Muscle of leg (tissue), 11 donors: Measurements from ENCODE around the gene NPTN. TPM values are rescaled to one million over a fixed set of nuclear protein-coding genes. Genes with fewer than 3 reads are reported as not detected.

ENCODE experiments used
- DNase-seq: peaks from one replicate; pipeline ENCODE4 v3.0.0; 2013
- H3K27ac ChIP-seq: one replicate; pipeline ENCODE4 v1.5.1; 2013; ENCODE audit warnings: mild to moderate bottlenecking, low read length, control low read depth
- H3K27me3 ChIP-seq: one replicate; pipeline ENCODE4 v1.6.1; 2013; ENCODE audit warnings: low read length; ENCODE audit not compliant: control insufficient read depth, insufficient read depth
- H3K36me3 ChIP-seq: one replicate; pipeline ENCODE4 v1.6.1; 2013; ENCODE audit warnings: low read length; ENCODE audit not compliant: control insufficient read depth, insufficient read depth
- H3K4me1 ChIP-seq: one replicate; pipeline ENCODE4 v1.6.1; 2013; ENCODE audit warnings: low read length; ENCODE audit not compliant: control insufficient read depth, insufficient read depth
- H3K4me3 ChIP-seq: one replicate; pipeline ENCODE4 v1.5.1; 2013; ENCODE audit warnings: low read length, control low read depth
- H3K9me3 ChIP-seq: replicated peaks from 2 replicates; pipeline ENCODE4 v1.6.1; 2013; ENCODE audit warnings: low read depth, low read length; ENCODE audit not compliant: control insufficient read depth
- WGBS: methylation state at CpG from one replicate; pipeline ENCODE4 v1.1.5; 2013; ENCODE audit warnings: missing lambda C conversion rate; ENCODE audit not compliant: insufficient coverage; 5-methylcytosine and 5-hydroxymethylcytosine counted together
- polyA plus RNA-seq, 8 donors: library from polyadenylated mRNA; unstranded; fragments of 120-200 nt; gene quantifications; one replicate each; pipeline versions ENCODE4 v1.2.1 to v1.2.3, GENCODE V29; 2013; ENCODE audit warnings: inconsistent platforms in 1 of 8, low replicate concordance in 1 of 8; ENCODE audit not compliant: insufficient read length in 8 of 8, insufficient read depth in 1 of 8
- total RNA-seq: library from RNA; stranded (reverse); fragments of 120-200 nt; gene quantifications from one replicate; pipeline ENCODE4 v1.2.4, GENCODE V29; 2013

Gene NPTN
- total and polyA plus RNA-seq, 9 donors: 64.8 to 96.4 (median 82.7) TPM

- Histone ChIP-seq H3K4me1 (peaks cover 24% of the 10 kb centered on the region), H3K4me3 (no peak overlapping the region), H3K27ac (no peak overlapping the region), H3K27me3 (no peaks in the 10 kb centered on the region), H3K36me3 (no peaks in the 10 kb centered on the region), H3K9me3 (no peaks in the 10 kb centered on the region)
- DNase-seq: no peak
- no CpG with 5 or more reads among the region's 1 CpG for WGBS
These were observed 28.7 kb downstream of the NPTN start for GRCh38 chr15:73604477-73604876.

- Histone ChIP-seq H3K36me3 (no peaks in the 10 kb centered on the region), H3K4me1 (peaks cover 35% of the 10 kb centered on the region), H3K9me3 (no peaks in the 10 kb centered on the region), H3K4me3 (no peak overlapping the region), H3K27me3 (no peaks in the 10 kb centered on the region), H3K27ac (peak overlapping the region; percentile 90)
- DNase-seq: no peak
- no CpG with 5 or more reads among the region's 2 CpGs for WGBS
These were observed 30.2 kb downstream of the NPTN start for GRCh38 chr15:73602992-73603391.

- WGBS: 0% methylated on average over 1 of the region's 1 CpG
- Histone ChIP-seq H3K27me3 (no peaks in the 10 kb centered on the region), H3K4me1 (peaks cover 36% of the 10 kb centered on the region), H3K36me3 (no peaks in the 10 kb centered on the region), H3K27ac (peak overlapping the region; percentile 90), H3K9me3 (no peaks in the 10 kb centered on the region), H3K4me3 (no peak overlapping the region)
- DNase-seq: no peak
These were observed 30.7 kb downstream of the NPTN start for GRCh38 chr15:73602446-73602843.

GRCh38 chr15:73601451-73602445 is 31.4 kb downstream of the NPTN start:
- peak; percentile 90 for DNase-seq
- Histone ChIP-seq H3K36me3 (no peaks in the 10 kb centered on the region), H3K4me3 (no peak overlapping the region), H3K27me3 (no peaks in the 10 kb centered on the region), H3K4me1 (peaks cover 39% of the 10 kb centered on the region), H3K27ac (peak overlapping the region; percentile 90), H3K9me3 (no peaks in the 10 kb centered on the region)
- WGBS: 16% methylated on average over 5 of the region's 7 CpGs

GRCh38 chr15:73600413-73601335 is 32.5 kb downstream of the NPTN start:
- Histone ChIP-seq H3K27ac (peak overlapping the region; percentile 90), H3K4me1 (peaks cover 45% of the 10 kb centered on the region), H3K9me3 (no peaks in the 10 kb centered on the region), H3K27me3 (no peaks in the 10 kb centered on the region), H3K36me3 (no peaks in the 10 kb centered on the region), H3K4me3 (no peak overlapping the region)
- no peak for DNase-seq
- no CpG with 5 or more reads among the region's 5 CpGs for WGBS

GRCh38 chr15:73599934-73600333 is 33.3 kb downstream of the NPTN start:
- no peaks in the 10 kb centered on the region for H3K27me3 ChIP-seq
- H3K4me3 ChIP-seq: no peak overlapping the region
- WGBS: no CpG with 5 or more reads among the region's 1 CpG
- H3K27ac ChIP-seq: no peak overlapping the region
- no peaks in the 10 kb centered on the region for H3K36me3 ChIP-seq
- H3K9me3 ChIP-seq: no peaks in the 10 kb centered on the region
- no peak for DNase-seq
- H3K4me1 ChIP-seq: peaks cover 47% of the 10 kb centered on the region

- no peaks in the 10 kb centered on the region for H3K36me3 ChIP-seq
- no CpG with 5 or more reads among the region's 3 CpGs for WGBS
- no peaks in the 10 kb centered on the region for H3K9me3 ChIP-seq
- peak; percentile 35 for DNase-seq
- no peaks in the 10 kb centered on the region for H3K27me3 ChIP-seq
- H3K27ac ChIP-seq: no peak overlapping the region
- H3K4me3 ChIP-seq: no peak overlapping the region
- peaks cover 47% of the 10 kb centered on the region for H3K4me1 ChIP-seq
These were observed 34.5 kb downstream of the NPTN start for GRCh38 chr15:73598530-73599160.

- H3K4me1 ChIP-seq: peaks cover 41% of the 10 kb centered on the region
These were observed 36.1 kb downstream of the NPTN start for GRCh38 chr15:73597036-73597638.

GRCh38 chr15:73596174-73596573 is 37.0 kb downstream of the NPTN start:
- Histone ChIP-seq H3K9me3 (no peaks in the 10 kb centered on the region), H3K27ac (no peak overlapping the region)
- WGBS: no CpG with 5 or more reads among the region's 1 CpG

More at GRCh38 chr15:73597036-73597638, 36.1 kb downstream of the NPTN start:
- Histone ChIP-seq H3K27ac (no peak overlapping the region), H3K27me3 (no peaks in the 10 kb centered on the region), H3K4me3 (no peak overlapping the region), H3K9me3 (no peaks in the 10 kb centered on the region), H3K36me3 (no peaks in the 10 kb centered on the region)
- DNase-seq: no peak
- 90% methylated on average over 21 of the region's 21 CpGs for WGBS

More at GRCh38 chr15:73596174-73596573, 37.0 kb downstream of the NPTN start:
- no peaks in the 10 kb centered on the region for H3K27me3 ChIP-seq
- H3K36me3 ChIP-seq: peaks cover 7% of the 10 kb centered on the region
- peaks cover 32% of the 10 kb centered on the region for H3K4me1 ChIP-seq
- no peak overlapping the region for H3K4me3 ChIP-seq
- DNase-seq: no peak
